ENCODE results near the gene GALK1.
"Not testable (repeated sequence)": the region's sequence is repeated elsewhere in the genome, so short reads cannot be mapped to it uniquely, and the experiment has no call there.

Gene GALK1

DNA sequence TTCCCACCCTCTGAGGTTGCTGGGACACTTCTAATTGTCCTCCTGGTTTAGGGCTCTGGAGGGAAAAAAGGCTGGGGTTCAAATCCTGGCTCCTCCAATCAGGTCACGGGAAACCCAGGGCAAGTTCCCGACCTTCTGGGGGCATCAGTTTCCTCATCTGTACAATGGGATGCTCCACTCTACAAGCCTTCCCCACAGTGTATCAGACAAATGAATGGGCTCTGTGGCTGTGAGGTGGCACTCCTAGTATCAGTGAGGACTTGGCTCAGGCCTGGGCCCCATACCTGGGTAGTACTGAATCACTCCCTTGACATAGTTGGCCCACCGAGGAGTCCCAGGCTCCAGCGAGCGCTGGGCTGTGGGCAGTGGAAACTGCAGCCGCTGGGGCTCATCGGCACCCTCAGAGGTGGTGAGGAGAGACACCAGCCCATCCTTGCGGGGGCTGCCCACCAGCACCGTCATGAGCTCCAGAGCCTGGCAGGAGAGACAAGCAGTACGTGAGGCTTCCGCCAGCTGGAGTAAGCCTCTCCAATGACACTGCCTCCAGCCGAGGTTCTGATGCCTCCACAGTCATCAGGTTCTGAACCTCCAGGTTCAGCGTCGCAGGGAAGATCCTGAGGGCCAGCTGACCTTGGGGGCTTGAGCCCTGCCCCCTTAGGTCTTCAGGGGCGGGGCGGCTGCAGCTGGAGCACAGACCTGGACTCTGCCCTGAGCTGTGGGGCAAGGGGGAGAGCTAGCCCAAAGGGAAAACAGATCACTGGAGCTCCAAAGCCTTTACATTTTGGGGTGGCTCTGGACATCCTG, 1.2 kb downstream of the GALK1 start:
- no peak for DNase-seq

DNA sequence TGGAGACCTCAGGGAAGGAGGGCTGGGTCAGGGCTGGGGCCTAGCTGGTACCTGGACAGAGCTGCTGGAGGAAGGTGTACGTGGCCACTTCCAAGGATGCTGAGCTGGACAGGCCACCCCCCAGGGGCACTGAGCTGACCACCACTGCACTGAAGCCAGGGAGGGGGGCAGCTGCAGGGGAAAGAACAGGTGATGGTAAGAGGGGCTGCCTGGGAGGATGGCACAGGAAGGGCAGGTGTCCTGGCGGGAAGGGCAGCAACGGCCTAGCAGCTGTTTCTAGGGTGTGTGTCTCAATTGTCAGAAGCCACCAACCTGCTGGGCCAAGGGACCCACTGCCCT, 1.8 kb downstream of the GALK1 start:
- DNase-seq, result no peak

DNA sequence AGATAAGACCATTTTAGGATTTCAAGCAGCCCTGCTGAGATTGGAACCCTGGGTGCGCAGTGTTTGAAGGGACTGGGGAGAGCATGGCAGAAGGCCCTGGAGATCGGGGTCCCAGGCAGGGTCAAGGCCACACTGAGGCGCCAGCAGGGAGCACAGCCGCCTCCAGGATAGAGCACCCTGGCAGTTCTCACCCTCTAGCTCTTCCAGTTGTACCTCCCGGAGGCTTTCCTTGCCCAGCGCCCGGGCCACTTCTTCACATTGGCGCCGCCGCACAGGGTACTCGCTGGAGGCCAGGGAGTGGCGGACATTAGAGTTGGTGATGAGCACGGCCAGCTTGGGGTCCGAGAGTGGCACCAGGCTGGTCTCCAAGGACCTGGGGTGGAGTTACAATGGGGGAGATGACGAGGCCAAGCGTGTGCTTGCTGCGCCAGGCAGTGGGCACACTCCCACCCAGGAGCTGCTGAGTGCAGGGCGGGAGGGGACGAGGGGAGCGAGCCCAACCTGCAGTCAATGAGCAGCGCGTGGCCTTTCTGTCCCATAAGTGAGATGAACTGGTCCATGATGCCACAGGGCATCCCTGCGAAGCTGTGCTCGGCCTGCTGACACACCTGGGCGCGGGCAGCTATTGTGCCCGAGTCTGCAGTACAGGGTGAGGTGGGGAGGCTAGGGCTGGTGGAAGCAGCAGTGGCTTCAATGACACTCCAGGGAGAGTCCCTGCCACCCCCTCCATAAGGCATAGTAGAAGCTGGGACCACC, 2.3 kb downstream of the GALK1 start:
- no peak for DNase-seq

DNA sequence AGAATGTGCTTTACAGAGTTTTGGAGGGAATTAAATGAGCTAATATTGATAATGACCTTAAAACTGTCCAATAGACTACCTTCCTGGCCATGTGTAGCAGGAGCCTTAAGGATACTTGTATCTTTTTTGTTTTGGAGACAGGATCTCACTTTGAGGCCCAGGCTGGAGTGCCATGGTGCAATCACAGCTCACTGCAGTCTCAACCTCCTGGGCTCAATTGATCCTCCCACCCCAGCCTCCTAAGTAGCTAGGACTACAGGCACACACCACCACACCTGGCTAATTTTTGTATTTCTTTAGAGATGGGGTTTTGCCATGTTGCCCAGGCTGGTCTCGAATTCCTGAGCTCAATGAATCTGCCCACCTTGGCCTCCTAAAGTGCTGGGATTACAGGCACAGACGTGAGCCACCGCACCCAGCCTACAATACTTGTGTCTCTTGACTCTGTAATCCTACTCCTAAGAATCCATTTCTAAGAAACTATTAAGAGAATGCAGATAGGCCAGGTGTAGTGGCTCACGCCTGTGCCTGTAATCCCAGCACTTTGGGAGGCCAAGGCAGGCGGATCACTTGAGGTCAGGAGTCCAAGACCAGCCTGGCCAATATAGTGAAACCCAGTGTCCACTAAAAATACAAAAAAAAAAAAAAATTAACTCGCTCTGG, 4.9 kb downstream of the GALK1 start:
- not testable (repeated sequence) for DNase-seq

DNA sequence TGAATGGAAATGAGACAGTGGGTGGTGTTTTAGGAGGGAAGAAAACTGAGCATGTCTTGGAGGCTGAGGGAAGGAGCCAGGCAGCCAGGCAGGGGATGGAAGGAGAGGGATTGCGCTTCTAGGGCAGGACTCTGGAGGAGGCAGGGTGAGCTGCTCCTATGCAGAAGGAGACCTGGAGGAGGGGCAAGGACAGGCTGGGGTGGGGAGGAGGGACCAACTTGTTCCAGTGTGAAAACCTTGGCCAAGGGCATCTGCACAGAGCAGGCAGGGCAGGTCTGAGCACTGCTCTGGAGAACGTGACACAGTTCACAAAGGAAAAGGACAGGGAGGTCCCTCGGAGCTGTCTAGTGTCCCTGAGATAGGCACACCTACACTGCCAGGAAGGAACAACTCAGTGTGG, 5.5 kb downstream of the GALK1 start:
- no peak for DNase-seq

DNA sequence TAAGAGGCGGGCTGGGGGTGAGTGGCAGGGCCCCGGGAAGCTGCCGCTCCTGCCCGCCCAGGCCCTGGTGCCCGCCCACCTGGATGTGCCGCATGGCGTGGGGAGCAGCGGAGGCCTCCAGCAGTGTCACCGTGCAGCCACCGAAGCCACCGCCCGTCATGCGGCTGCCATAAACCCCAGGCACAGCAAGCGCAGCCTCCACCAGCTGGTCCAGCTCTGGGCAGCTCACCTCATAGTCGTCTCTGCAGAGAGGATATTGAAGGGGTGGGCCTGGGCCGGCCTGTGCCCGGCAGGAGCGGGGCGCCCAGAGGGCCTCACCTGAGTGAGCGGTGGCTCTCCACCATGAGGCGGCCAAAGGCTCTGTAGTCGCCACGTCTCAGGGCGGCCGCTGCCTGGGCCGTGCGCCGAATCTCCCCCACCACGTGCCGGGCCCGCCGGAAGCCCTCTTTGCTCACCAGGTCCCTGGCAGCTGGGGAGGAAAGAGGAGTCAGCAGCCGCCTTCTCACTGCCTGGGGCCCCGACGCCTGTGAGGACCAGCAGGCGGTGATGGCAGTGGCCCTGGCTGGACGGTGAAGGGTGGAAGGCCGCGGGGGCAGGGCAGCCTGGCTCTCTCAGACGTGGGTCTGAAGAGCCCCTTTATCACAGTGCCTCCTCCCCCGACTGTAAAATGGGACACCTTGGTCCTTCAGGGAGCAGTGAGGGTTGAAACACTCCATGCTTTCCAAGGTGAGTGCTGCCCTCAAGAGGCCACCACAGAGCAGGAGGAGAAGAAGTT, 6.7 kb downstream of the GALK1 start:
- DNase-seq, result no peak

DNA sequence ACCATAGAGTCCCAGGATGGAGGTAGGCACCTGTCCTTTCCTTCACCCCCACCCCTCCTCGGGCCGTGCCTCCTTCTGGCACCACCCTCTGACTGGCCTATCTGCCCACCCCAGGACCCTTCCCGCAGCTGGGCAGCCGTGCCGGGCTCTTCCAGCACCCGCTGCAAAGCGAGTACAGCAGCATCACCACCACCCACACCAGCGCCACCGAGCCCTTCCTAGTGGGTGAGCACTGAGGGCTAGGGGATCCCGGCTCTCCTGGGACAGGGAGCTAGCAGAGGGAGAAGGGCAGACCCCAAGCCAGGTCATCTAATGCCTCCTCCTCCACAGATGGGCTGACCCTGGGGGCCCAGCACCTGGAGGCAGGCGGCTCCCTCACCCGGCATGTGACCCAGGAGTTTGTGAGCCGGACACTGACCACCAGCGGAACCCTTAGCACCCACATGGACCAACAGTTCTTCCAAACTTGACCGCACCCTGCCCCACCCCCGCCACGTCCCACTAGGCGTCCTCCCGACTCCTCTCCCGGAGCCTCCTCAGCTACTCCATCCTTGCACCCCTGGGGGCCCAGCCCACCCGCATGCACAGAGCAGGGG, 7.8 kb downstream of the GALK1 start:
- DNase-seq, result no peak

DNA sequence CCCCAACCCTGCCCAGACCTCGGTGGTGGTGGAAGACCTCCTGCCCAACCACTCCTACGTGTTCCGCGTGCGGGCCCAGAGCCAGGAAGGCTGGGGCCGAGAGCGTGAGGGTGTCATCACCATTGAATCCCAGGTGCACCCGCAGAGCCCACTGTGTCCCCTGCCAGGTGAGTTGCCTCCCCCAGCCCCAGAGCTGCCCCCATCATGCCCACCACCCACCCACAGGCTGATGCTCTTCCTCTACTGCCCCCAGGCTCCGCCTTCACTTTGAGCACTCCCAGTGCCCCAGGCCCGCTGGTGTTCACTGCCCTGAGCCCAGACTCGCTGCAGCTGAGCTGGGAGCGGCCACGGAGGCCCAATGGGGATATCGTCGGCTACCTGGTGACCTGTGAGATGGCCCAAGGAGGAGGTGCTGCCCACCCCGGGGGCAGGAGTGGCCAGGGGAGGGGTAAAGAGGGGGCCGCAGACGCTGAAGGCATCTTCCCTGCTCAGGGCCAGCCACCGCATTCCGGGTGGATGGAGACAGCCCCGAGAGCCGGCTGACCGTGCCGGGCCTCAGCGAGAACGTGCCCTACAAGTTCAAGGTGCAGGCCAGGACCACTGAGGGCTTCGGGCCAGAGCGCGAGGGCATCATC, 8.4 kb downstream of the GALK1 start:
- no peak for DNase-seq

DNA sequence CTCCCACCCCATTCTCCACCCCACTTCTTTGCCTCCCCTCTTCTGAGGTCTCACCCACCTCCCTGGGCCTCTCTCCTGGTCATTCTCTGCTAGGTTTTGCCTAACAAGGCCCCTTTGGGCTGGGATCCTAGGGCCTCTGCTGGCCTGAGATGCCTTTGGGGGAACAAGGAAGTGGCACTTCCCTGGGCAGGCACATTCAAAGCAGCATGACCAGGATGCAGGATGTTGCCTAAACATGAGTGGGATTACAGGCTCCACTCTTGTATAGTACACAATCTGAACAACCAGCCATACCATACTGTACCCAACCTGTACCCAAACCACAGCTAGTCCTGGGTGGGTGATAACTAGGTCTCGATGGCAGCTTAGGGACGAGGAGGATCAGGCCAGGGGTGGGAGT, 9.0 kb downstream of the GALK1 start:
- DNase-seq, result no peak

DNA sequence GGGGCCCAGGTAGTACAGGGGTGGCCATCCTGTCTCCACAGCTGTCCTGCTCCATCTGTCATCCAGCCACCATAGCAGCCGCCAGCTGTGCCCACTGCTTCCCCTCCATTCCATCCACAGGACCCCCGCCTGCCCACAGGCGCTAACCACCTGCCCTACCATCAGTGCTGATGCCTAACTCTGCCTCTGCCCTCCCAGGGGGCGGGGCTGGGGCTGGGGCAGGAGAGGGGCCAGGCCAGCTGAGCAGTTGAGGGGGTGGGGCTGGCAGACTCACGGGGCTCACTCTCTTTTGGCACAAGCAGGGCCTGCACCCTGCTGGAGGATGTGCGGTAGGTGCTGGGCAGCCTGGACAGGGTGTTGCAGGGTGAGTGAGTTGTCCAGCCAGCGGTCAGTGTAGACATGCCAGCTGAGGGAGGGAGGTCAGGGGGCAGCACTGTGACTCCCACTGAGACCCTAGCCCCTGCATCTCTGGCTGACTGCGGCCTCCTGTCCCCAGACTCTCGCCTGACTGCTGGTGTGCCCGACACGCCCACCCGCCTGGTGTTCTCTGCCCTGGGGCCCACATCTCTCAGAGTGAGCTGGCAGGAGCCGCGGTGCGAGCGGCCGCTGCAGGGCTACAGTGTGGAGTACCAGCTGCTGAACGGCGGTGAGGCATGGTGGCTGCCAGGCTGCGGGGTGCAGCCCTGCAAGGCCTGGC, 9.6 kb downstream of the GALK1 start:
- peak; percentile 49 for DNase-seq

DNA sequence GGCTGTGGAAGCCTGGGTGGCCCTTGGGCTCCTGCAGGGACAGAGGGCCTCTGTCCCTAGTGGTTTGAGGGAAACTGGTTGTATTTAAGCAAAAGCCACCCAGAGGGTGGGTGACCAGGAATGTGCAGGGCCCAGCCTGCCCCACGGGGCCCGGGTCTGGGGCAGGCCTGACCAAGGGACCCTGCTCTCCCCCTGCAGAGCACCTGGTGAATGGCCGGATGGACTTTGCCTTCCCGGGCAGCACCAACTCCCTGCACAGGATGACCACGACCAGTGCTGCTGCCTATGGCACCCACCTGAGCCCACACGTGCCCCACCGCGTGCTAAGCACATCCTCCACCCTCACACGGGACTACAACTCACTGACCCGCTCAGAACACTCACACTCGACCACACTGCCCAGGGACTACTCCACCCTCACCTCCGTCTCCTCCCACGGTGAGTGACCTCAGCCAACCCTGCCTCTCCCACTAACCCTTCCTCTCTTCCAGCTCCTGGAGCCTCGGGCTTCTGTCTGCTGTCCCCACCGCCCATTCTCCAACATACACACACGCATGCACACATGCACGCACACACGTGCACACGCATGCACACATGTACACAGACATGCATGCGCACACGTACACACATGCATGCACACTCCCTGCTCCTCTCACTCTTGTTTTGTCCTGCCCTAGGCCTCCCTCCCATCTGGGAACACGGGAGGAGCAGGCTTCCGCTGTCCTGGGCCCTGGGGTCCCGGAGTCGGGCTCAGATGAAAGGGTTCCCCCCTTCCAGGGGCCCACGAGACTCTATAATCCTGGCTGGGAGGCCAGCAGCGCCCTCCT, 10.4 kb downstream of the GALK1 start:
- no peak for DNase-seq

DNA sequence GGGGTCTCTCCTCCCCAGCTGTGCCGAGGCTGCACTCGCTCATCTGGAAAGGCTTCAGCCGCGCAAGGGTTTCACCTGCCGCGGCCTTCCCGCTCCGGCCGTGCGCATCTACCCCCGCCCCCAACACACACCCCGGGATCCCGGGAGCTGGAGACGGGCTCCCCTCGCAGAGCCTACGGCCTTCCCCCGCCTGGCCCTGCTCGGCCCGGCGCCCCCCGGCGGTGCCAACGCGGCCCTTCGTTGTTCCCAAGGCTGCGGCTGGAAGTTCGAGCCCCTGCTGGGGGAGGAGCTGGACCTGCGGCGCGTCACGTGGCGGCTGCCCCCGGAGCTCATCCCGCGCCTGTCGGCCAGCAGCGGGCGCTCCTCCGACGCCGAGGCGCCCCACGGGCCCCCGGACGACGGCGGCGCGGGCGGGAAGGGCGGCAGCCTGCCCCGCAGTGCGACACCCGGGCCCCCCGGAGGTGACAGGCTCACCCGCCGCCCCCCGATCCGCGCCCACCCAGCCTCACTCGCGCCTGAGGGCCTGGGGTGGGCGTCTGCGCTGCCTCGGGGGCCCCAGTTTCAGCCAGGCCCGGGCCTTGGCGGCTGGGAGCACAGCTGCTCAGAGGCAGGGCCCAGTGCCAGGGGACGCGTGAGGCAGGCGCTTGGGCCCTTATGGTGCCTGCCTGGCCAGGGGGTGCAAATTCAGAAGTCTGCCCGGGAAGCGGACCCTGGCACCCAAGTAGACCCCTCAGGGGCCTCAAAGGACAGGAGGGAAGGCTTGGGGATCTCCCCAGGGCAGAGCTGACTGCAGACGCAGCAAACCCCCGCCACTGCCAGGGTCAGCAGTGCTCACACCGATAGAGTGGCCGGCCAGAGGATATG, 11.2 kb downstream of the GALK1 start:
- DNase-seq, result peak; percentile 81

DNA sequence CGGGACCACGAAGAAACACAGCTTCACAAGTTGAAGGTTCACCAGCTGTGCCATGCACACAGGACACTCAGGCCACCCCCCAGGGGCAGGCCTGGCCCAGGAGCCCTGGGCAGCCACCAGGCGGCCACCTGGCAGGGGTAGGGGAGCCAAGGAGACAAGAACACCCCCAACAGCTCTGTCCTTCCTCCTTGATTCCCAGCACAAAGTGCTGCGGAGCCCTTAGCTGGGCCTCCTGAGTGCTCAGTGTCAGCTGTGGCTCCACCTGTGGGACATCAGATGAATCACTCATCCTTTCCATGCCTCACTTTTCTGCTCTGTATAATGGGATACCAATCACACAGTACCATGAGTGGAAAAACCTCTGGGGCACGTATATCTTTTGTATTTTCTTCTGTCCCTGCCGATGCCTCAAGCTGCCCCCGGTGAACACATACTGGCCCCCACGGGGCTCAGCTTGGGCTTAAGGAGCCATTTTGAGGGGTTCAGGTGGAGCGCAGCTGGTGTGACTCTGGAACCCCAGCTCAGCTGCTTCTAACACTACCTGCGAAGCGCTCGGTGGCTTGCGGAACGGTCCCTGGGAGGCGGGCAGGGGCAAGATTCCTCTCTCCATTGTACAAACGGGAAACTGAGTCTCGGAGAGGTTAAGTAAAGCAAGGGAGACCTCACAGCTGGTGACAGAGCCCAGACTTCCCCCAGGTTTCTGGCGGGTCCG, 12.0 kb downstream of the GALK1 start:
- DNase-seq, result no peak

DNA sequence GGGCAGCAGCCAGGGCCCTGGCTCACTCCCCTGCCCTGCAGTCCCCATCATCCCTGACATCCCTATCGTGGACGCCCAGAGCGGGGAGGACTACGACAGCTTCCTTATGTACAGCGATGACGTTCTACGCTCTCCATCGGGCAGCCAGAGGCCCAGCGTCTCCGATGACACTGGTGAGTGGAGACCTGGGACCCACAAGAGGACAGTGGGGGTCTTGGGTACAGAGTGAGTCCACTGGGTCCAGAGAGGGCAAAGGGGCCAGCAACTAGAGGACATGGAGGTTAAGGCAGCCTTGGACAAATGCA, 12.6 kb downstream of the GALK1 start:
- DNase-seq, result no peak

DNA sequence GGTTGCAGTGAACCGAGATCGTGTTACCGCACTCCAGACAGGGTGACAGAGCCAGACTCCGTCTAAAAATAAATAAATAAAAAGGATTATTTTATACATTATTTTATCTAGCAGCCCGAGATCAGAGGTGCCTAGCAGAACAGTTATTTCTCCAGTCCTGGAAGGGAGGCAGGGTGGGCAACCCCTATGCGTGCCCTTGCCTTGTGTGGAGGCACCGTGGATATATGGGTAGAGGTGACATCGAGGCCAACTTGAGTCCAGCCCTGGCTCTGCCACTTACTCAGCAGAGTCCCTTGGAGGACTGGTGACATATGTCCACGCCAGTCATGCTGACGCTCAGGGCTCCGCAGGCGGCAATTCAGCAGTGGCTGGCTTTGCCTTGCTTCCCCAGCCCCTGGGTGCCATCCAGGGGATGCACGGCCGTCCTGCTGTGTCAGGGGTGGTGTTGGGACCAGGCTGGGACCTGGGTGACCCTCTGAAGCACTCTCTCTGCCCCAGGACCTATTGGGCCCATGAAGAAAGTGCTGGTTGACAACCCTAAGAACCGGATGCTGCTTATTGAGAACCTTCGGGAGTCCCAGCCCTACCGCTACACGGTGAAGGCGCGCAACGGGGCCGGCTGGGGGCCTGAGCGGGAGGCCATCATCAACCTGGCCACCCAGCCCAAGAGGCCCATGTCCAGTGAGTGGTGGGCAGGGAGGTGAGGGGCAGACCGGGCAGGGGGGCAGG, 13.2 kb downstream of the GALK1 start:
- no peak for DNase-seq

DNA sequence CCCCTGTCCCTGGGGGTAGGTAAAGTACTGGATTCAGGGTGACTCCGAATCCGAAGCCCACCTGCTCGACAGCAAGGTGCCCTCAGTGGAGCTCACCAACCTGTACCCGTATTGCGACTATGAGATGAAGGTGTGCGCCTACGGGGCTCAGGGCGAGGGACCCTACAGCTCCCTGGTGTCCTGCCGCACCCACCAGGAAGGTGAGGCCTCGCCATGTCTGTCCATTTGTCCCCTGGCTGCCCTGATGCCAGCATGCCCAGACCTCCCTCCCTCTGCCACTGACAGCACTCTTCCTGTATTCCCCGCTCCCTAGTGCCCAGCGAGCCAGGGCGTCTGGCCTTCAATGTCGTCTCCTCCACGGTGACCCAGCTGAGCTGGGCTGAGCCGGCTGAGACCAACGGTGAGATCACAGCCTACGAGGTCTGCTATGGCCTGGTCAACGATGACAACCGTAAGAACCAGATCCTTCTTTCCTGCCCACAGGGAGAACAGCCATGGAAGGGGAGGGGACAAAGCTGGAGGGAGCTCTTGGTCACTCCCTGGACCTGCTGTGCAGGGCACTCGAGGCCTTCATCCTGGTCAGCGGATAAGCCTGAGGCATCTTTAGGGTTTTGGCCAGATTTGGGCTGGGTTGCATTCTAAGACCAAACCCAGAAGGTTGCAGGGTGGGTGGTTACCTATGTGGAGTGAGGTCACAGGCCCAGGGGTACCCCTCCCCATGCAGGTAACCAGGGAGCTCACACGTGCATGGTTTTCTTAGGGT, 14.2 kb downstream of the GALK1 start:
- DNase-seq, result no peak

DNA sequence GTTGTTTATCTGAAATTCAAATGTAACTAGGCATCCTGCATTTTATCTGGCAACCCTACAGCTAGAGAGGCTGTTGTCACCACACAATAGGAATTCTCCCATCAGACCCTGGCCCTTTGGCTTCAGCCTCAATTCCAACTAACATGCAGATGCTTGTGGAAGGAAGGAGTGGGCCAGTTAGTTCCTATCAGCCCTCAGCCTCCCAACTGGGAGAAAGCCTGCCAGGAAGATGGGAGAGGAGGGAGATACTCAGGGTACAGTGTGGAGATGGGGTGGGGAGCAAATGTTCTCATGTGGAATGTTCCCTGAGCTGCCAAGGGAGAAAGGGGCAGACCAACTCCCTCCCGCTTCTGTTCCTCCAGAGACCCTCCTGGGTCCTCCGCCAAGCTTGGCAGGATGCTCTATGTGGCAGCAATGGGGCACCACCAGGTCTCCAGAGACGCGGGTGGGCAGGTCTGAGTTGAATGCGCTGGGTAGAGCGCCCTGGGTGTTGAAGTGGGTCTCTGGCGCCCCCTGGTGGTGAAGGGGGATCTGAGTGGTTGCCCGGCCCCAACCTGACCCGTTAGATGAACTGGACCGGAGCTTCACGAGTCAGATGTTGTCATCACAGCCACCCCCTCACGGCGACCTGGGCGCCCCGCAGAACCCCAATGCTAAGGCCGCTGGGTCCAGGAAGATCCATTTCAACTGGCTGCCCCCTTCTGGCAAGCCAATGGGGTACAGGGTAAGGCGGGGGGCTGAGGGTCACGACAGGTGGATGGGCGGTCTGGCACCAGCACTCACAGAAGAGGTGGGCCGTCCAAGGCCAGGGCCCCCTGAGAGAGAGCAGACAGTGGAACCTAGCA, 15.2 kb downstream of the GALK1 start:
- DNase-seq, result peak; percentile 76
